HepG2 (cell line): ENCODE data around the gene CNNM4. TPM values are rescaled to one million over a fixed set of nuclear protein-coding genes. Genes with fewer than 3 reads are reported as not detected.
A peak's percentile ranks its signal among the peaks of the same experiment; 100 is the strongest.

Source experiments
- AGO1 ChIP-seq: fragments of 200-400 bp; formaldehyde crosslinking; IDR thresholded peaks from 2 replicates; pipeline ENCODE4 v1.6.1; 2017; ENCODE audit warnings: mild to moderate bottlenecking, low read depth, low read length, moderate library complexity; ENCODE audit not compliant: poor library complexity, severe bottlenecking
- ATF6 ChIP-seq: sonication (generic); formaldehyde crosslinking; conservative IDR thresholded peaks from 2 replicates; pipeline ENCODE4 v1.4.0; 2020; ENCODE audit warnings: missing genetic modification reagents
- BATF2 ChIP-seq: sonication (generic); formaldehyde crosslinking; IDR thresholded peaks from 2 replicates; pipeline ENCODE4 v1.8.0; 2022; ENCODE audit warnings: mild to moderate bottlenecking, missing genetic modification reagents, moderate library complexity
- FOXK1 ChIP-seq: sonication (generic); formaldehyde crosslinking; IDR thresholded peaks from 2 replicates; pipeline ENCODE4 v1.4.0; 2020; ENCODE audit warnings: low read depth, missing genetic modification reagents, borderline replicate concordance
- FOXO1 ChIP-seq: sonication (generic); formaldehyde crosslinking; IDR thresholded peaks from 2 replicates; pipeline ENCODE4 v1.4.0; 2020; ENCODE audit warnings: missing genetic modification reagents
- HES4 ChIP-seq: sonication (generic); formaldehyde crosslinking; IDR thresholded peaks from 2 replicates; pipeline ENCODE4 v1.9.0; 2021; ENCODE audit warnings: mild to moderate bottlenecking, missing genetic modification reagents, borderline replicate concordance
- KLF16 ChIP-seq, 2 experiments: sonication (generic) in 1 of 2; formaldehyde crosslinking in 1 of 2; IDR thresholded peaks; 2 replicates each; pipeline versions ENCODE4 v1.6.1 to v1.8.0; 2016 to 2023; ENCODE audit warnings: missing genetic modification reagents in 2 of 2, missing compliant biosample characterization in 1 of 2
- MTA3 ChIP-seq: sonication (generic); formaldehyde crosslinking; IDR thresholded peaks from 2 replicates; pipeline ENCODE4 v1.4.0; 2020; ENCODE audit warnings: missing genetic modification reagents
- MTF1 ChIP-seq: sonication (generic); formaldehyde crosslinking; IDR thresholded peaks from 2 replicates; pipeline ENCODE4 v1.5.0; 2020; ENCODE audit warnings: missing genetic modification reagents
- NCOA2 ChIP-seq: sonication (generic); formaldehyde crosslinking; IDR thresholded peaks from 2 replicates; pipeline ENCODE4 v1.8.0; 2022; ENCODE audit warnings: inconsistent platforms
- NFKB2 ChIP-seq: sonication (generic); formaldehyde crosslinking; IDR thresholded peaks from 2 replicates; pipeline ENCODE4 v1.4.0; 2020; ENCODE audit warnings: missing genetic modification reagents, borderline replicate concordance
- PHF8 ChIP-seq: sonication (generic); formaldehyde crosslinking; IDR thresholded peaks from 2 replicates; pipeline ENCODE4 v1.5.0; 2020; ENCODE audit warnings: missing genetic modification reagents
- PRMT3 ChIP-seq: sonication (generic); formaldehyde crosslinking; IDR thresholded peaks from 2 replicates; pipeline ENCODE4 v1.8.1; 2022; ENCODE audit warnings: low read depth, mild to moderate bottlenecking, moderate library complexity, missing genetic modification reagents, borderline replicate concordance
- RAD51 ChIP-seq: fragments of 450-650 bp; IDR thresholded peaks from 2 replicates; pipeline ENCODE4 v1.6.1; 2016; ENCODE audit warnings: borderline replicate concordance
- TBL1XR1 ChIP-seq: fragments of 150-350 bp; IDR thresholded peaks from 2 replicates; pipeline ENCODE4 v1.6.1; 2014; ENCODE audit warnings: borderline replicate concordance, low read length; ENCODE audit not compliant: partially characterized antibody
- TBP ChIP-seq: sonication (generic); formaldehyde crosslinking; IDR thresholded peaks from 2 replicates; pipeline ENCODE4 v1.5.0; 2020; ENCODE audit warnings: missing genetic modification reagents
- THAP9 ChIP-seq: sonication (generic); formaldehyde crosslinking; IDR thresholded peaks from 2 replicates; pipeline ENCODE4; 2020; ENCODE audit warnings: missing genetic modification reagents, mild to moderate bottlenecking, borderline replicate concordance
- TOPORS ChIP-seq: sonication (generic); formaldehyde crosslinking; IDR thresholded peaks from 2 replicates; pipeline ENCODE4 v1.8.0; 2023; ENCODE audit warnings: mild to moderate bottlenecking, missing genetic modification reagents
- ZNF17 ChIP-seq: sonication (generic); formaldehyde crosslinking; IDR thresholded peaks from 2 replicates; pipeline ENCODE4 v1.5.0; 2020; ENCODE audit warnings: mild to moderate bottlenecking, missing genetic modification reagents
- ZNF256 ChIP-seq: sonication (generic); formaldehyde crosslinking; conservative IDR thresholded peaks from 2 replicates; pipeline ENCODE4 v1.4.0; 2020; ENCODE audit warnings: missing genetic modification reagents
- ZNF333 ChIP-seq: sonication (generic); formaldehyde crosslinking; IDR thresholded peaks from 2 replicates; pipeline ENCODE4 v1.4.0; 2020; ENCODE audit warnings: mild to moderate bottlenecking, missing genetic modification reagents, borderline replicate concordance
- ZNF549 ChIP-seq: sonication (generic); formaldehyde crosslinking; IDR thresholded peaks from 2 replicates; pipeline ENCODE4 v1.5.0; 2020; ENCODE audit warnings: missing genetic modification reagents
- ZNF713 ChIP-seq: sonication (generic); formaldehyde crosslinking; IDR thresholded peaks from 2 replicates; pipeline ENCODE4 v1.4.0; 2020; ENCODE audit warnings: mild to moderate bottlenecking, missing genetic modification reagents
- ZNF850 ChIP-seq: sonication (generic); formaldehyde crosslinking; conservative IDR thresholded peaks from 2 replicates; pipeline ENCODE4 v1.9.0; 2021; ENCODE audit warnings: mild to moderate bottlenecking, missing genetic modification reagents
- ZUFSP ChIP-seq: sonication (generic); formaldehyde crosslinking; IDR thresholded peaks from 2 replicates; pipeline ENCODE4 v1.9.0; 2021; ENCODE audit warnings: missing genetic modification reagents, mild to moderate bottlenecking, borderline replicate concordance
- polyA plus RNA-seq, 8 experiments: library from polyadenylated mRNA; depleted of rRNA in 3 of 8; stranded (reverse) in 7 of 8; unstranded in 1 of 8; fragments of >200 nt; fragmentation: Illumina TruSeq in 4 of 8; extraction: Trizol in 4 of 8; gene quantifications; 2 replicates each; pipeline versions ENCODE4 v1.2.1 to v1.2.3, GENCODE V29; 2011 to 2016; ENCODE audit warnings: low read depth in 4 of 8, missing spikeins in 1 of 8, mixed read lengths in 1 of 8; ENCODE audit not compliant: insufficient read depth in 1 of 8
- total RNA-seq, 5 experiments: library from RNA; depleted of rRNA; stranded (reverse); fragments of >200 nt; fragmentation: Illumina TruSeq; extraction: Trizol; gene quantifications; 2 replicates each; pipeline ENCODE4 v1.2.3, GENCODE V29; 2016; ENCODE audit warnings: low read depth in 1 of 5

The CNNM4 gene
- total and polyA plus RNA-seq, 2 of the 13 experiments (the other 11 are each of a cell fraction or from before 2014, with no cell fraction given): 5.9 to 8.4 TPM

- TF ChIP-seq ZNF17 (CRISPR knock-in tag) (no peak), NFKB2 (CRISPR knock-in tag) (peak; percentile 39; the same call in 1 of the 2 replicates), TOPORS (CRISPR knock-in tag) (no peak), NCOA2 (0 out of 2 replicates have a peak, but pooled peaks have one; percentile 31), THAP9 (CRISPR knock-in tag) (no peak), KLF16 (CRISPR knock-in tag; IDR thresholded peaks at IDR 0.05) (0 out of 4 replicates have a peak, but pooled peaks of 1 of the 2 experiments have one; percentile 17), FOXO1 (CRISPR knock-in tag) (no peak), AGO1 (no peak), ATF6 (CRISPR knock-in tag) (no peak), FOXK1 (CRISPR knock-in tag) (no peak), ZUFSP (no peak), ZNF256 (CRISPR knock-in tag) (no peak), RAD51 (no peak), MTF1 (CRISPR knock-in tag) (no peak), MTA3 (CRISPR knock-in tag) (no peak), PHF8 (CRISPR knock-in tag) (0 out of 2 replicates have a peak, but pooled peaks have one; percentile 30), PRMT3 (CRISPR knock-in tag) (no peak), ZNF850 (CRISPR knock-in tag) (no peak), ZNF549 (CRISPR knock-in tag) (no peak), HES4 (CRISPR knock-in tag) (no peak), TBP (CRISPR knock-in tag) (no peak), BATF2 (CRISPR knock-in tag) (no peak), TBL1XR1 (no peak), ZNF713 (CRISPR knock-in tag) (no peak), ZNF333 (CRISPR knock-in tag) (no peak)
Observed at GRCh38 chr2:96810783-96811192, 50.1 kb downstream of the CNNM4 start (continued).
